ENCODE measurements around the gene EPS15. TPM values are rescaled to one million over a fixed set of nuclear protein-coding genes. Genes with fewer than 3 reads are reported as not detected.

The EPS15 gene
- total RNA-seq, 1 experiment from 2014 or later = 37.1 TPM

DNA sequence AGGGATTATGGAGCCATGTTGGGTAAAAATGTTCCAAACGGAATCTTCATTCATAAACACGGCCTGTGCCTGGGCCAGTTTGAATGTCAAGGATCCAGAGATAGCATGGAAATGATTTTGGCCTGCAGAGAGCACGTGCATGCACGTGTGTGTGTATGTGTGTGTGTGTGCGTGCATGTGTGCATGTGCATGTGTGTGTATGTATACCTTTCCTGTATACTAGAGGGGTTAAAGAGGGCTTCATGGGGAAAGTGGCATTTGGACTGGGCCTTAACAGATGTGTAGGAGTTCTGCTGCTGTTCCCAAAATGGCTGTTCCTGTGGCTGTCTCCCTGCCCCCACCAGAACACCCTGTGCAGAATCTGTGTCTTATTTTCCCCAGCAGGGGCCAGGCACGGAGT, 210.4 kb downstream of the EPS15 start (continued):
- TF ChIP-seq, protein P1, sequence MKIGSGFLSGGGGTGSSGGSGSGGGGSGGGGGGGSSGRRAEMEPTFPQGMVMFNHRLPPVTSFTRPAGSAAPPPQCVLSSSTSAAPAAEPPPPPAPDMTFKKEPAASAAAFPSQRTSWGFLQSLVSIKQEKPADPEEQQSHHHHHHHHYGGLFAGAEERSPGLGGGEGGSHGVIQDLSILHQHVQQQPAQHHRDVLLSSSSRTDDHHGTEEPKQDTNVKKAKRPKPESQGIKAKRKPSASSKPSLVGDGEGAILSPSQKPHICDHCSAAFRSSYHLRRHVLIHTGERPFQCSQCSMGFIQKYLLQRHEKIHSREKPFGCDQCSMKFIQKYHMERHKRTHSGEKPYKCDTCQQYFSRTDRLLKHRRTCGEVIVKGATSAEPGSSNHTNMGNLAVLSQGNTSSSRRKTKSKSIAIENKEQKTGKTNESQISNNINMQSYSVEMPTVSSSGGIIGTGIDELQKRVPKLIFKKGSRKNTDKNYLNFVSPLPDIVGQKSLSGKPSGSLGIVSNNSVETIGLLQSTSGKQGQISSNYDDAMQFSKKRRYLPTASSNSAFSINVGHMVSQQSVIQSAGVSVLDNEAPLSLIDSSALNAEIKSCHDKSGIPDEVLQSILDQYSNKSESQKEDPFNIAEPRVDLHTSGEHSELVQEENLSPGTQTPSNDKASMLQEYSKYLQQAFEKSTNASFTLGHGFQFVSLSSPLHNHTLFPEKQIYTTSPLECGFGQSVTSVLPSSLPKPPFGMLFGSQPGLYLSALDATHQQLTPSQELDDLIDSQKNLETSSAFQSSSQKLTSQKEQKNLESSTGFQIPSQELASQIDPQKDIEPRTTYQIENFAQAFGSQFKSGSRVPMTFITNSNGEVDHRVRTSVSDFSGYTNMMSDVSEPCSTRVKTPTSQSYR (CRISPR knock-in tag; IDR thresholded peaks at IDR 0.05) = no peak

GRCh38 chr1:51306950-51307349, 212.1 kb downstream of the EPS15 start:
- ChIA-PET POLR2A (no interaction called here), CTCF (interaction anchor here (0.6 to 2.8 kb wide), 3 partner anchors 11 to 553 kb away, joined by 3 to 46 read pairs (median 5); no protein-coding TSS in a partner anchor)
- no peak overlapping the region for H3K4me3 Mint-ChIP-seq
- no peaks in the 10 kb centered on the region for H3K9me3 Mint-ChIP-seq
- TF ChIP-seq TEAD1 (CRISPR knock-in tag; IDR thresholded peaks at IDR 0.05) (no peak), ATF1 (CRISPR knock-in tag; IDR thresholded peaks at IDR 0.05) (no peak), E2F4 (CRISPR knock-in tag; IDR thresholded peaks at IDR 0.05; ENCODE audit: borderline replicate concordance, low read depth) (no peak), ZNF532 (CRISPR knock-in tag; IDR thresholded peaks at IDR 0.05; ENCODE audit: borderline replicate concordance) (no peak), PRDM15 (CRISPR knock-in tag; IDR thresholded peaks at IDR 0.05) (no peak), NR2C2 (CRISPR knock-in tag; IDR thresholded peaks at IDR 0.05) (no peak)
- no peaks in the 10 kb centered on the region for H3K27me3 Mint-ChIP-seq (ENCODE audit: low read depth)
- 0 out of 2 replicates have a peak, but pooled peaks cover 3% of the 10 kb centered on the region for H3K4me1 Mint-ChIP-seq
- ATAC-seq (no peak), DNase-seq (ENCODE audit: low spot score) (no peak)
- H3K27ac Mint-ChIP-seq = no peak overlapping the region
- H3K36me3 Mint-ChIP-seq = no peaks in the 10 kb centered on the region

DNA sequence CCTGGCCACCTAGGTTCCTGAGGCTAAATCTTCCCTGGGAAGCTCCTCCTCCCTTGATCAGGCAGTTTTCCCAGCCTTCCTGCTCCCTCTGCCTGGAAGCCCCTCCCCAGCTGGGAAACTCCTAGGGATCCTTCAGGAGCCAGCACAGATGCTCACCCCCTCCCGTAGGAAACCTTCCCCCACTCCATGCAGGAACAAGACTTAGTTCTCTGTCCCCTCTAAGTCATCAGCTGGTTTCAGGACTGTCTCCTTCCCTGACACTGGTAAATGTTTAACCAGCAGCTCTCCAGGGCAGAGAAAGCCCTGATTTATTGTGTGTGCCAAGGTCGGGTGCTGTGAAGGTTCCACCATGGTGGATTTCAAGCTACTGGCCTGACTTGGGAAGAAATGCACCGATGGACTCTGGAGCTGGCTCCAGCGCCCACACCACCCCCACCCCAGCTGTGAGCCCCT, 213.7 kb downstream of the EPS15 start:
- no peak overlapping the region for H3K27ac Mint-ChIP-seq
- H3K27me3 Mint-ChIP-seq (ENCODE audit: low read depth) = no peaks in the 10 kb centered on the region
- no peaks in the 10 kb centered on the region for H3K9me3 Mint-ChIP-seq
- ChIA-PET CTCF (interaction anchor here (0.8 to 2.8 kb wide), 5 partner anchors 8 to 64 kb away, joined by 3 to 46 read pairs (median 3); no protein-coding TSS in a partner anchor), POLR2A (interaction anchor here (1.2 kb wide), 1 partner anchor 9 kb away, joined by 3 read pairs; no protein-coding TSS in a partner anchor)
- peak; percentile 54 for ATAC-seq
- H3K36me3 Mint-ChIP-seq = no peaks in the 10 kb centered on the region
- no peak overlapping the region for H3K4me3 Mint-ChIP-seq
- 0 out of 2 replicates have a peak, but pooled peaks cover 3% of the 10 kb centered on the region for H3K4me1 Mint-ChIP-seq
- no peak for DNase-seq (ENCODE audit: low spot score)
- TF ChIP-seq, protein P2, sequence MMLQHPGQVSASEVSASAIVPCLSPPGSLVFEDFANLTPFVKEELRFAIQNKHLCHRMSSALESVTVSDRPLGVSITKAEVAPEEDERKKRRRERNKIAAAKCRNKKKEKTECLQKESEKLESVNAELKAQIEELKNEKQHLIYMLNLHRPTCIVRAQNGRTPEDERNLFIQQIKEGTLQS (CRISPR knock-in tag; conservative IDR thresholded peaks at IDR 0.05) = no peak
- no peak for TF ChIP-seq NR2C2 (CRISPR knock-in tag; IDR thresholded peaks at IDR 0.05)
- no peak for TF ChIP-seq PRRX2 (CRISPR knock-in tag; IDR thresholded peaks at IDR 0.05)
- TF ChIP-seq IRF2 (CRISPR knock-in tag; IDR thresholded peaks at IDR 0.05; ENCODE audit: borderline replicate concordance, low read depth) = no peak
- no peak for TF ChIP-seq MYBL2 (CRISPR knock-in tag; IDR thresholded peaks at IDR 0.05)
- TF ChIP-seq, protein P3, sequence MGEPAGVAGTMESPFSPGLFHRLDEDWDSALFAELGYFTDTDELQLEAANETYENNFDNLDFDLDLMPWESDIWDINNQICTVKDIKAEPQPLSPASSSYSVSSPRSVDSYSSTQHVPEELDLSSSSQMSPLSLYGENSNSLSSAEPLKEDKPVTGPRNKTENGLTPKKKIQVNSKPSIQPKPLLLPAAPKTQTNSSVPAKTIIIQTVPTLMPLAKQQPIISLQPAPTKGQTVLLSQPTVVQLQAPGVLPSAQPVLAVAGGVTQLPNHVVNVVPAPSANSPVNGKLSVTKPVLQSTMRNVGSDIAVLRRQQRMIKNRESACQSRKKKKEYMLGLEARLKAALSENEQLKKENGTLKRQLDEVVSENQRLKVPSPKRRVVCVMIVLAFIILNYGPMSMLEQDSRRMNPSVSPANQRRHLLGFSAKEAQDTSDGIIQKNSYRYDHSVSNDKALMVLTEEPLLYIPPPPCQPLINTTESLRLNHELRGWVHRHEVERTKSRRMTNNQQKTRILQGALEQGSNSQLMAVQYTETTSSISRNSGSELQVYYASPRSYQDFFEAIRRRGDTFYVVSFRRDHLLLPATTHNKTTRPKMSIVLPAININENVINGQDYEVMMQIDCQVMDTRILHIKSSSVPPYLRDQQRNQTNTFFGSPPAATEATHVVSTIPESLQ (CRISPR knock-in tag; IDR thresholded peaks at IDR 0.05) = no peak
- TF ChIP-seq ZNF532 (CRISPR knock-in tag; IDR thresholded peaks at IDR 0.05; ENCODE audit: borderline replicate concordance) = no peak
